ENCODE results near the gene TMC1. TPM values are rescaled to one million over a fixed set of nuclear protein-coding genes. Genes with fewer than 3 reads are reported as not detected.
A peak's percentile ranks its signal among the peaks of the same experiment; 100 is the strongest.

TMC1 gene
- total RNA-seq, 1 donor: 1.3 TPM

- no peak overlapping the region for H3K4me3 ChIP-seq (ENCODE audit: low read depth, low read length)
- TF ChIP-seq CTCF (IDR thresholded peaks at IDR 0.05; ENCODE audit: insufficient read depth, low read depth, low read length): no peak
- DNase-seq (ENCODE audit: low read depth): no peak
Measured at GRCh38 chr9:72600671-72601070, 79.3 kb downstream of the TMC1 start.

- H3K4me3 ChIP-seq (ENCODE audit: low read depth, low read length): no peak overlapping the region
- TF ChIP-seq CTCF (IDR thresholded peaks at IDR 0.05; ENCODE audit: insufficient read depth, low read depth, low read length): no peak
- no peak for DNase-seq (ENCODE audit: low read depth)
Measured at GRCh38 chr9:72601615-72602014, 80.2 kb downstream of the TMC1 start.

- DNase-seq (ENCODE audit: low read depth): peak; percentile 19
- H3K4me3 ChIP-seq (ENCODE audit: low read depth, low read length): no peak overlapping the region
- peak; percentile 24 for TF ChIP-seq CTCF (IDR thresholded peaks at IDR 0.05; ENCODE audit: insufficient read depth, low read depth, low read length)
Measured at GRCh38 chr9:72612449-72612848, 91.0 kb downstream of the TMC1 start.

- TF ChIP-seq CTCF (IDR thresholded peaks at IDR 0.05; ENCODE audit: insufficient read depth, low read depth, low read length): no peak
- H3K4me3 ChIP-seq (ENCODE audit: low read depth, low read length): no peak overlapping the region
- DNase-seq (ENCODE audit: low read depth): no peak
Measured at GRCh38 chr9:72614067-72614466, 92.7 kb downstream of the TMC1 start.

GRCh38 chr9:72615931-72616330 lies 94.5 kb downstream of the TMC1 start:
- TF ChIP-seq CTCF (IDR thresholded peaks at IDR 0.05; ENCODE audit: insufficient read depth, low read depth, low read length): no peak
- no peak overlapping the region for H3K4me3 ChIP-seq (ENCODE audit: low read depth, low read length)
- DNase-seq (ENCODE audit: low read depth): no peak

- TF ChIP-seq CTCF (IDR thresholded peaks at IDR 0.05; ENCODE audit: insufficient read depth, low read depth, low read length): no peak
- H3K4me3 ChIP-seq (ENCODE audit: low read depth, low read length): no peak overlapping the region
- no peak for DNase-seq (ENCODE audit: low read depth)
Measured at GRCh38 chr9:72618811-72619210, 97.4 kb downstream of the TMC1 start.

GRCh38 chr9:72622186-72622585 lies 100.8 kb downstream of the TMC1 start:
- no peak for DNase-seq (ENCODE audit: low read depth)
- no peak overlapping the region for H3K4me3 ChIP-seq (ENCODE audit: low read depth, low read length)
- no peak for TF ChIP-seq CTCF (IDR thresholded peaks at IDR 0.05; ENCODE audit: insufficient read depth, low read depth, low read length)

Measured in fibroblast of villous mesenchyme (primary cell).